OCI-LY3 (cell line): ENCODE measurements around the gene GPR3.

Experiments used
- H2AFZ ChIP-seq: fragments of 200-600, 300-600 bp; shearing (Covaris generic); 2 replicates; pipeline ENCODE4 v1.6.0; 2014; ENCODE audit warnings: antibody characterized with exemption, low read depth, low read length
- H3K27ac ChIP-seq: fragments of 200-600, 300-600 bp; sonication (generic); 2 replicates; pipeline ENCODE4 v1.5.1; 2014; ENCODE audit warnings: mild to moderate bottlenecking, low read length, moderate library complexity, mixed read lengths
- H3K27me3 ChIP-seq: fragments of 200-600, 300-600 bp; sonication (generic); 2 replicates; pipeline ENCODE4 v1.6.1; 2014; ENCODE audit warnings: low read depth, low read length, mixed read lengths
- H3K36me3 ChIP-seq: fragments of 200-600, 300-600 bp; sonication (generic); replicated peaks from 2 replicates; pipeline ENCODE3; 2014; ENCODE audit warnings: low read depth, low read length, mixed read lengths
- H3K4me1 ChIP-seq: fragments of 300-600, 200-600 bp; sonication (generic); 2 replicates; pipeline ENCODE4 v1.6.1; 2014; ENCODE audit warnings: low read length, mixed read lengths
- H3K4me2 ChIP-seq: fragments of 200-600, 300-600 bp; sonication (generic); 2 replicates; pipeline ENCODE4 v1.6.1; 2014; ENCODE audit warnings: low read length, mixed read lengths
- H3K4me3 ChIP-seq: fragments of 300-600, 200-600 bp; sonication (generic); 2 replicates; pipeline ENCODE4 v1.5.1; 2014; ENCODE audit warnings: antibody characterized with exemption, mild to moderate bottlenecking, low read length, moderate library complexity
- H3K79me2 ChIP-seq: fragments of 300-600, 200-600 bp; shearing (Covaris generic); 2 replicates; pipeline ENCODE4 v1.6.1; 2014; ENCODE audit warnings: mild to moderate bottlenecking, low read length, mixed read lengths
- H3K9ac ChIP-seq: fragments of 300-600, 200-600 bp; shearing (Covaris generic); 2 replicates; pipeline ENCODE4 v1.6.0; 2014; ENCODE audit warnings: mild to moderate bottlenecking, low read length, moderate library complexity
- H3K9me3 ChIP-seq: fragments of 200-600, 300-600 bp; shearing (Covaris generic); 2 replicates; pipeline ENCODE4 v1.6.1; 2014; ENCODE audit warnings: low read length, mixed read lengths; ENCODE audit not compliant: insufficient read depth
- H4K20me1 ChIP-seq: fragments of 200-600, 300-600 bp; sonication (generic); 2 replicates; pipeline ENCODE4 v1.6.1; 2016; ENCODE audit warnings: low read length, mixed read lengths; ENCODE audit not compliant: insufficient read depth
- CTCF ChIP-seq: fragments of 200-600, 300-600 bp; sonication (generic); IDR thresholded peaks from 2 replicates; pipeline ENCODE4 v1.5.1; 2014; ENCODE audit warnings: antibody characterized with exemption, low read length, low read depth
- EZH2phosphoT487 ChIP-seq: fragments of 200-600 bp; shearing (Covaris generic); IDR thresholded peaks from 2 replicates; pipeline ENCODE4 v1.6.1; 2018; ENCODE audit warnings: antibody characterized with exemption, mixed run types, low read depth

Gene GPR3

GRCh38 chr1:27397110-27397509, 4.7 kb downstream of the GPR3 start:
- no peak overlapping the region for H3K27ac ChIP-seq
- H3K4me2 ChIP-seq, result no peak overlapping the region
- no peak overlapping the region for H2AFZ ChIP-seq
- no peaks in the 10 kb centered on the region for H3K79me2 ChIP-seq
- H3K36me3 ChIP-seq, result no peaks in the 10 kb centered on the region
- no peaks in the 10 kb centered on the region for H4K20me1 ChIP-seq
- no peak overlapping the region for H3K4me3 ChIP-seq
- no peaks in the 10 kb centered on the region for H3K9me3 ChIP-seq
- no peak for TF ChIP-seq CTCF
- TF ChIP-seq EZH2phosphoT487, result no peak
- H3K9ac ChIP-seq, result no peak overlapping the region
- H3K4me1 ChIP-seq, result peaks cover 5% of the 10 kb centered on the region; the same call in 1 of the 2 replicates
- no peaks in the 10 kb centered on the region for H3K27me3 ChIP-seq

- no peak overlapping the region for H3K9ac ChIP-seq
- no peak overlapping the region for H2AFZ ChIP-seq
- no peaks in the 10 kb centered on the region for H3K9me3 ChIP-seq
- TF ChIP-seq EZH2phosphoT487 (no peak), CTCF (no peak)
- no peaks in the 10 kb centered on the region for H3K36me3 ChIP-seq
- H3K79me2 ChIP-seq, result no peaks in the 10 kb centered on the region
- no peaks in the 10 kb centered on the region for H3K27me3 ChIP-seq
- H3K4me3 ChIP-seq, result no peak overlapping the region
- no peak overlapping the region for H3K4me2 ChIP-seq
- no peak overlapping the region for H3K27ac ChIP-seq
- peaks cover 5% of the 10 kb centered on the region; the same call in 1 of the 2 replicates for H3K4me1 ChIP-seq
- no peaks in the 10 kb centered on the region for H4K20me1 ChIP-seq
Observed at GRCh38 chr1:27397749-27398148, 5.3 kb downstream of the GPR3 start.

GRCh38 chr1:27398405-27399149, 6.2 kb downstream of the GPR3 start:
- Histone ChIP-seq H4K20me1 (no peaks in the 10 kb centered on the region), H3K79me2 (no peaks in the 10 kb centered on the region), H3K4me1 (peaks cover 5% of the 10 kb centered on the region; the same call in 1 of the 2 replicates), H3K9me3 (no peaks in the 10 kb centered on the region), H3K9ac (no peak overlapping the region), H3K27me3 (no peaks in the 10 kb centered on the region), H2AFZ (no peak overlapping the region), H3K4me3 (no peak overlapping the region), H3K4me2 (no peak overlapping the region), H3K36me3 (no peaks in the 10 kb centered on the region), H3K27ac (no peak overlapping the region)
- TF ChIP-seq CTCF, result no peak
- TF ChIP-seq EZH2phosphoT487, result no peak

- Histone ChIP-seq H3K4me1 (peaks cover 5% of the 10 kb centered on the region; the same call in 1 of the 2 replicates), H4K20me1 (no peaks in the 10 kb centered on the region), H3K27me3 (no peaks in the 10 kb centered on the region), H3K27ac (no peak overlapping the region), H3K4me2 (no peak overlapping the region), H3K36me3 (no peaks in the 10 kb centered on the region), H3K9ac (no peak overlapping the region), H2AFZ (no peak overlapping the region), H3K9me3 (no peaks in the 10 kb centered on the region), H3K4me3 (no peak overlapping the region), H3K79me2 (no peaks in the 10 kb centered on the region)
- TF ChIP-seq CTCF (no peak), EZH2phosphoT487 (no peak)
Observed at GRCh38 chr1:27399251-27400025, 7.0 kb downstream of the GPR3 start.
